Lung (tissue), 12 donors: ENCODE data around the gene ZMAT5. TPM values are rescaled to one million over a fixed set of nuclear protein-coding genes. Genes with fewer than 3 reads are reported as not detected.

Experiments
- ATAC-seq: fragments of 200-7000 bp; cut with Tn5 transposase; one replicate; pipeline ENCODE4 v1.9.1; 2020; ENCODE audit warnings: moderate number of reproducible peaks; ENCODE audit not compliant: insufficient read depth, low FRiP score
- DNase-seq, 3 donors: peaks; one replicate each; pipeline ENCODE4 v3.0.0-alpha.2; 2013 to 2017
- H3K27ac ChIP-seq, 2 donors: one replicate each; pipeline ENCODE4 v1.5.1; 2013; ENCODE audit warnings: mild to moderate bottlenecking in 2 of 2, moderate library complexity in 2 of 2, control low read depth in 1 of 2, inconsistent platforms in 1 of 2, low read depth in 1 of 2, low read length in 1 of 2
- H3K27me3 ChIP-seq, 3 donors: one replicate each; pipeline ENCODE4 v1.5.1; 2013; ENCODE audit warnings: low read length in 2 of 3; ENCODE audit not compliant: control insufficient read depth in 3 of 3, insufficient read depth in 3 of 3
- H3K36me3 ChIP-seq, 4 donors: one replicate each; pipeline ENCODE4 v1.5.1; 2013; ENCODE audit warnings: low read length in 4 of 4, mild to moderate bottlenecking in 1 of 4, moderate library complexity in 1 of 4; ENCODE audit not compliant: control insufficient read depth in 4 of 4, insufficient read depth in 4 of 4
- H3K4me1 ChIP-seq, 5 donors: one replicate each; pipeline ENCODE4 v1.5.1; 2013; ENCODE audit warnings: low read length in 5 of 5, mild to moderate bottlenecking in 2 of 5, moderate library complexity in 1 of 5; ENCODE audit not compliant: control insufficient read depth in 5 of 5, insufficient read depth in 5 of 5
- H3K4me3 ChIP-seq: one replicate; pipeline ENCODE4 v1.5.1; 2013; ENCODE audit warnings: mild to moderate bottlenecking, control low read depth, moderate library complexity
- H3K9ac ChIP-seq, 2 donors: one replicate each; pipeline ENCODE4 v1.5.1; 2013; ENCODE audit warnings: low read length in 2 of 2, control low read depth in 1 of 2; ENCODE audit not compliant: insufficient read depth in 1 of 2
- H3K9me3 ChIP-seq, 4 donors: one replicate each; pipeline ENCODE4 v1.5.1; 2013; ENCODE audit warnings: low read length in 3 of 4, mild to moderate bottlenecking in 1 of 4, moderate library complexity in 1 of 4; ENCODE audit not compliant: control insufficient read depth in 4 of 4, insufficient read depth in 3 of 4
- WGBS, 2 donors: extraction: QIAGEN DNeasy Blood & Tissue Kit; methylation state at CpG; one replicate each; pipeline ENCODE4 v1.1.7; 2013; 5-methylcytosine and 5-hydroxymethylcytosine counted together
- polyA plus RNA-seq, 2 donors: library from polyadenylated mRNA; stranded (reverse); fragments of 200-250 nt; gene quantifications; one replicate each; pipeline ENCODE4 v1.2.1, GENCODE V29; 2013
- total RNA-seq, 2 donors: library from RNA; depleted of rRNA in 1 of 2; stranded (reverse); fragments of >200 nt in 1 of 2; gene quantifications; one replicate each; pipeline ENCODE4 v1.2.1, GENCODE V29; 2014 to 2021
- TF ChIP-seq, protein P1 (sequence below): IDR thresholded peaks from 2 replicates; pipeline ENCODE4 v1.5.1; 2012; ENCODE audit warnings: mild to moderate bottlenecking; ENCODE audit errors: control extremely low read depth, extremely low read depth
- donor health status: control.
- donor health status: control.
- donor health status: Bipolar disorder and iron deficiency.
- donor health status: healthy.
- donor health status: DM: yes; HTN: yes; CAD: no.

The ZMAT5 gene
- total and polyA plus RNA-seq, 4 donors: 11.2 to 32.5 (median 25.4) TPM

GRCh38 chr22:29717789-29718188 lies 49.0 kb downstream of the ZMAT5 start:
- peaks cover 0 to 34% (median 9%) of the 10 kb centered on the region in 3 donors for H3K27me3 ChIP-seq
- H3K4me3 ChIP-seq: no peak overlapping the region
- 84 to 94% methylated on average over 11 of the region's 11 CpGs for WGBS, 2 donors
- H3K4me1 ChIP-seq: peaks cover 0 to 4% (median 0%) of the 10 kb centered on the region in 5 donors
- peaks cover 0 to 4% (median 0%) of the 10 kb centered on the region in 4 donors for H3K9me3 ChIP-seq
- no peak overlapping the region for H3K9ac ChIP-seq
- TF ChIP-seq, protein P1, sequence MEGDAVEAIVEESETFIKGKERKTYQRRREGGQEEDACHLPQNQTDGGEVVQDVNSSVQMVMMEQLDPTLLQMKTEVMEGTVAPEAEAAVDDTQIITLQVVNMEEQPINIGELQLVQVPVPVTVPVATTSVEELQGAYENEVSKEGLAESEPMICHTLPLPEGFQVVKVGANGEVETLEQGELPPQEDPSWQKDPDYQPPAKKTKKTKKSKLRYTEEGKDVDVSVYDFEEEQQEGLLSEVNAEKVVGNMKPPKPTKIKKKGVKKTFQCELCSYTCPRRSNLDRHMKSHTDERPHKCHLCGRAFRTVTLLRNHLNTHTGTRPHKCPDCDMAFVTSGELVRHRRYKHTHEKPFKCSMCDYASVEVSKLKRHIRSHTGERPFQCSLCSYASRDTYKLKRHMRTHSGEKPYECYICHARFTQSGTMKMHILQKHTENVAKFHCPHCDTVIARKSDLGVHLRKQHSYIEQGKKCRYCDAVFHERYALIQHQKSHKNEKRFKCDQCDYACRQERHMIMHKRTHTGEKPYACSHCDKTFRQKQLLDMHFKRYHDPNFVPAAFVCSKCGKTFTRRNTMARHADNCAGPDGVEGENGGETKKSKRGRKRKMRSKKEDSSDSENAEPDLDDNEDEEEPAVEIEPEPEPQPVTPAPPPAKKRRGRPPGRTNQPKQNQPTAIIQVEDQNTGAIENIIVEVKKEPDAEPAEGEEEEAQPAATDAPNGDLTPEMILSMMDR: no peak
- no peaks in the 10 kb centered on the region for H3K36me3 ChIP-seq
- H3K27ac ChIP-seq: no peak overlapping the region
- no peak for ATAC-seq
- DNase-seq: no peak

DNA sequence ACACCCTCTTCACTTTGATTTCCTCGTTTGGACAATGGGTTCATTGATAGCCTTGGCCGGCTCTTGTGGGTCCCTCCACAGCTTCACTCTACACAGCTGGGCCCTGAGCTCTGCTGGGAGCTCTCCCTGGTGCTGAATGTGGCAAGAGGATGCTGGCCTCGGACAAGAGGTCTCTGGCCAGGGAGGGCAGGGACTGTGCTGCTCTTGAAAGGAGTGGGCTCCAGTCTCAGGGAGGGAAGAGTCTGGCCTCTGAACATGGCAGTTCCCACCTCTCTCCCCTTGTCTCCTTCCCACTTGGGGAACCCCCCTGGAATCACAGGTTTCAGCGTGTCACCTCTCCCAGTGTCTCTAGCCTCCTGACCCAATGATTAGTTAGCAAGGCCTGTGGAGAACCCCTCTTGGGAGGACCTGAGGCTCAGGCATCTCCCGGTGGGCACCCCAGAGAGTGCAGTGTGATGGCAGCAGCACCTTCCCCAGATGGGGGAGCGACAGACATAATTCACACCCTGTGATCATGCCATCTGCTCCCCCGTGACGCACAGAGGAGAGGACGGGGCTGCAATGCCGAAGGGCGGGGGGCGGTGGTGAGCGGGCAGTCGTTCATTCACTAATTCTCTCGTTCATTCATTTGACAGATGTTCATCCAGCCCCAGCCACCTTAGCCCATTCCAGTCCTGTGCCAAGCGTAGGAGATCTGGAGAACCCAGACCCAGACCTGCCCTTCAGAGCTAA lies 49.8 kb downstream of the ZMAT5 start:
- TF ChIP-seq, protein P1: no peak
- DNase-seq (peak; percentile 79 to 90 (median 87)), ATAC-seq (peak; percentile 24)
- Histone ChIP-seq H3K36me3 (no peaks in the 10 kb centered on the region), H3K4me1 (peaks cover 0 to 4% (median 0%) of the 10 kb centered on the region in 5 donors), H3K27ac (no peak overlapping the region), H3K9me3 (peaks cover 0 to 4% (median 0%) of the 10 kb centered on the region in 4 donors), H3K9ac (no peak overlapping the region), H3K4me3 (no peak overlapping the region), H3K27me3 (peaks cover 0 to 29% (median 9%) of the 10 kb centered on the region in 3 donors)
- 66 to 71% methylated on average over 16 of the region's 16 CpGs for WGBS, 2 donors

GRCh38 chr22:29715705-29716104 lies 51.1 kb downstream of the ZMAT5 start:
- WGBS, 2 donors: 66 to 79% methylated on average over 5 of the region's 5 CpGs
- DNase-seq (no peak), ATAC-seq (no peak)
- Histone ChIP-seq H3K36me3 (no peaks in the 10 kb centered on the region), H3K27ac (no peak overlapping the region), H3K9ac (no peak overlapping the region), H3K27me3 (peaks cover 0 to 20% (median 9%) of the 10 kb centered on the region in 3 donors), H3K4me3 (no peak overlapping the region), H3K9me3 (peaks cover 0 to 4% (median 0%) of the 10 kb centered on the region in 4 donors), H3K4me1 (peaks cover 0 to 4% (median 0%) of the 10 kb centered on the region in 5 donors)
- TF ChIP-seq, protein P1: no peak
